ENCODE results near the gene NXPH2.

NXPH2 gene

GRCh38 chr2:138637686-138638085, 142.5 kb downstream of the NXPH2 start:
- no peak for TF ChIP-seq CTCF (conservative IDR thresholded peaks at IDR 0.05; ENCODE audit: low read depth)
- POLR2A ChIA-PET (ENCODE audit: low non-redundant PET) = no interaction called here
- CTCF ChIA-PET = interaction anchor here (0.6 kb wide), 1 partner anchor 12 kb away, joined by 6 read pairs; no protein-coding TSS in a partner anchor
- DNase-seq (ENCODE audit: low spot score) = no peak
- H3K27ac ChIP-seq = no peak overlapping the region

GRCh38 chr2:138637061-138637460, 143.1 kb downstream of the NXPH2 start:
- TF ChIP-seq CTCF (conservative IDR thresholded peaks at IDR 0.05; ENCODE audit: low read depth) = no peak
- DNase-seq (ENCODE audit: low spot score) = no peak
- POLR2A ChIA-PET (ENCODE audit: low non-redundant PET) = no interaction called here

GRCh38 chr2:138633049-138633448, 147.1 kb downstream of the NXPH2 start:
- H3K27ac ChIP-seq = no peak overlapping the region
- no peak for DNase-seq (ENCODE audit: low spot score)
- POLR2A ChIA-PET (ENCODE audit: low non-redundant PET) = no interaction called here
- CTCF ChIA-PET = interaction anchor here (0.5 to 0.6 kb wide), 2 partner anchors 317 to 1023 kb away, joined by 3 to 4 read pairs; no protein-coding TSS in a partner anchor
- TF ChIP-seq CTCF (conservative IDR thresholded peaks at IDR 0.05; ENCODE audit: low read depth) = no peak

More at GRCh38 chr2:138637061-138637460, 143.1 kb downstream of the NXPH2 start:
- CTCF ChIA-PET = interaction anchor here (0.6 to 0.7 kb wide), 2 partner anchors 12 to 19 kb away, joined by 4 to 6 read pairs; no protein-coding TSS in a partner anchor
- H3K27ac ChIP-seq = no peak overlapping the region

GRCh38 chr2:138632066-138632620, 148.0 kb downstream of the NXPH2 start:
- peak; percentile 13 for DNase-seq (ENCODE audit: low spot score)
- TF ChIP-seq CTCF (conservative IDR thresholded peaks at IDR 0.05; ENCODE audit: low read depth) = no peak
- ChIA-PET POLR2A (ENCODE audit: low non-redundant PET) (no interaction called here), CTCF (interaction anchor here (0.5 to 0.6 kb wide), 2 partner anchors 109 to 1024 kb away, joined by 3 to 4 read pairs; no protein-coding TSS in a partner anchor)
- H3K27ac ChIP-seq = no peak overlapping the region

- ChIA-PET POLR2A (ENCODE audit: low non-redundant PET) (no interaction called here), CTCF (interaction anchor here (0.7 to 0.8 kb wide), 2 partner anchors 34 kb away, joined by 3 to 5 read pairs; no protein-coding TSS in a partner anchor)
- no peak for DNase-seq (ENCODE audit: low spot score)
- no peak overlapping the region for H3K27ac ChIP-seq
- no peak for TF ChIP-seq CTCF (conservative IDR thresholded peaks at IDR 0.05; ENCODE audit: low read depth)
These were observed 150.0 kb downstream of the NXPH2 start for GRCh38 chr2:138630164-138630563.

GRCh38 chr2:138626148-138626547, 154.0 kb downstream of the NXPH2 start:
- ChIA-PET POLR2A (ENCODE audit: low non-redundant PET) (no interaction called here), CTCF (no interaction called here)
- no peak overlapping the region for H3K27ac ChIP-seq
- no peak for DNase-seq (ENCODE audit: low spot score)
- TF ChIP-seq CTCF (conservative IDR thresholded peaks at IDR 0.05; ENCODE audit: low read depth) = no peak
